Stimulated activated CD4-positive, alpha-beta T cell treated with anti-CD3 and anti-CD28 coated beads, Interleukin-15, amount 100 ng/mL, for 48 hours (primary cell): ENCODE results near the gene PTPRN2.

Experiments
- DNase-seq, 2 donors: peaks; one replicate each; pipeline ENCODE4 v3.0.0-alpha.2; 2020; ENCODE audit warnings: low read depth in 2 of 2

Gene PTPRN2

DNA sequence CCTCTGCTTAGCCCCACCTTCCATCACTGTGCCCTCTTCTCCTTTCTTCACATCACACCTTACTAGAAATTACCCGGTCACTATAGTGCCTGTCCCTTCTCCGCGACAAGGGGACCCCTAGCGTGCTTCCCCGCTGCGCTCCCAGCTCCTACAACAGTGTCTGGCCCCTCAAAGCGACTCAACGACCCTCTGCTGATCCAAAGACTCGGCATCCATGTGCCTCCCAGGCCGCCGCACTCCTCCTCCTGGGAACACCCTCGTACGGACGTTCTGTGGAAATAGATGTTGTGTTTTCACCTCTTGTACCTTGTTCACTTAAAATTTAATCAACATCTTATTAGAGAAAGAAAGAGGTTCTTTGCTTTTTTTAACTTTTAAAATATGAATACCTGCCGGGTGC is 787.3 kb downstream of the PTPRN2 start:
- no peak for DNase-seq

DNA sequence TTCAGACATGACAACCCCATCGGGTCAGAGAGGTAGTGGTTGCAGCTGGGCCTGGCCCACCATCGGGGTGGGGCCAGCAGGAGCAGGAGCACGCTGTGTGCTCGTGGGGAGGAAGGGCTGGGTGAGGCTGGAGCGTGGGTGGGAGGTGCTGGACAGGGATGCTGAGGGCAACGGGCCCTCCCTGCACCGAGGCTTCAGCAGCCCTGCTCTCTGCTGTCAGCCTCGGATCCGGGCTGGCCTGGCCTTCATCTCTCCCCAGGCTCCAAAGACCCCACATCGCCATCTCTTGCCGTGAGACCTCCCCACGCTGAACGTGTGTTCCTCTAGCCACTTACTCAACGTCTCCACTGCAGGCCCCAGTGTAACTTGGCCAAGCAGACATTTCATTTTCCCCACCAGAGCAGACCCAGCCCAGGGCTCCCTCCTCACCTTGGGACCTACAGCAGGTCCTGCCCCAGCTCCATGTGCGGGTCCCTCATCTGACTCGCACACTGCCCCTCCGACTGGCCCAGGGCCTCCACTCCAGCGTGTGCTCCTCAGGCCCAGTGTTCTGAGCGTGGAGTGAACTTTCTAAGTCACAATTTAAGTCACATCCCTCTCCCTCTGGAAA is 788.4 kb downstream of the PTPRN2 start:
- no peak for DNase-seq

DNA sequence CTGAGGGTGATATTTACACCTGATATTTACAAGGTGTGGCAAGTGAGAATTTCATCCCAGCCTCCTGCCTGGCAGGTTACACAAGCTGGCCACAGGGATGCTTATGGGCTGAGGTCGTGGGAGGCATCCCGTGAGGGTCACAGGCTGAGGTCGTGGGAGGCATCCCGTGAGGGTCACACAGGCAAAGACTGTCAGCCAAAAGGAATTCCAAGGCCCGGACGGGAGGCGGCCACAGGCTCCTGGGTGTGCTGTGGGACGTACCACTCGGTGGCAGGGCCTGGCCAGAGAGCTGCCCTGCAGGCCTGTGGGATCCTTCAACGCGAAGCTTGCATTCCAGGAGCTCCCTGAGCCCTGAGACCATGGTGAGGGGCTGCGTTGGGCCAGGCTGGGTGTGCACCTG is 790.3 kb downstream of the PTPRN2 start:
- DNase-seq: no peak

DNA sequence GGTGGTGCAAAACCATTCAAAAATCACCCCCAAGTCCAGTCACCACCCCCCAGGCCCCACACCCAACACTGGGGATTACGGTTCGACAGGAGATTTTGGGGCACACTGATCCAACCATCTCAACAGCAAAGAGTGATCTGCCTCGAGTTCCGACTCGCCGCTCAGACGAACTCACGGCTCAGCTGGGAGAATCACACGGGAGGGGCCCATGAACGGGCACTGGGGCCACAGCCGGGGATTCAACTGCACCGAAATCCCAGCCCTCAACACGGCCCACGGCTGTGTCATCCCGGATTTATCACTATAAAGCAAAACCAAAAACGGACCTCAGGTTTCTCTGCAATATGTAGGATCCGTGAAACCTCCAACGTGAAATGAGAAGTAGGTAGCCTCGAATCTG is 790.8 kb downstream of the PTPRN2 start:
- no peak for DNase-seq

DNA sequence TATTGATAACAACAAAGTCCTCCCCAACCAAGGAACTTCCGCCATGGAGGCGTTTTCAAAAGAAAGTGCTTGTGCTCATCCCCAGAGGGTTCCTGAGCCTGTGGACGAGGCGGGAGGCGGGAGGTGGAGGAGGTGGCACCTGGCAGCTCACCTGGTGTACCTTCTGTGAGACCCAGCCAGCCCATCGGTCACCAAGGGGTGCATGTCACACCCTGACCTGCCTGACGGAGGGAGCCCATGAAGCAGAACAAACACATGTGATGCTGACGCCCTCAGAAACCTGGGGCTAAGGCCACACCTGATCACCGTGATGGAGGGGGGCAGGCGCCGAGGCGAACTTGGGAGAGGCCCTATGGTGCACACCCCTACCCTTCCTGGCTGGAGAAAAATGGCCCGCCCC is 792.0 kb downstream of the PTPRN2 start:
- no peak for DNase-seq

DNA sequence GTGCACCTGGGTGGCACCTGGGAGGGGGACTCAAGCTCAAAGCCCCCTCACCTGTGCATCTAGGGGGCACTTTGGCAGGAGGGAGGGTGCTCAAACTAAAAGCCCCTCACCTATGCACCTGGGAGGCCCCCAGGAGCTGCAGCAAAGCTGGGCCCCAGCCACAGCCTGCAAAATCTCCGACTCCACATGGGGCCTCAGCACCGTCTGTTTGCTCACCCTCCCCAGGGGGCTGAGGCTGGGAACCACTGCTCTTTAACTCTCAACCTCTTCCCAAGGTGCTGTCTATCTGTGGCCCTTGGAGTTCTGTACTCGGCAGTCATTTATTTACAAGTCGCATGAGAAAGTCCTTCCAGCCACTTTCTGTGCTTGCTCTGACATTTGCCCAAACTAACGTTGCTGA is 792.4 kb downstream of the PTPRN2 start:
- no peak for DNase-seq

DNA sequence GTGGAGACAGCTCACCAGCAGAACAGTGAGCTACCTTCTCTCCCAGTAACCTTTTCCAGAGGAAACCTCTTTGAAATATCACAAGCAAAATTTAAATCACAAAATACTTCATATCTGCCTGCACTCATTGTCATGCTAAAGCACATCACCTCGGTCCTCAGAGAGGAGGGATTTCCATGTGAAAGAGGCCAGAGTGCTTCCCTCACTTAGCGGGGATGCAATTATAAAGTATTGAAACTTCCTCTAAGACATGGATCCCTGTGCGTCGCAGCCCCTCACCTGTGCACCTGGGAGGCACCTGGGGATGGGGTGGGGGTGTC is 792.9 kb downstream of the PTPRN2 start:
- DNase-seq: no peak

DNA sequence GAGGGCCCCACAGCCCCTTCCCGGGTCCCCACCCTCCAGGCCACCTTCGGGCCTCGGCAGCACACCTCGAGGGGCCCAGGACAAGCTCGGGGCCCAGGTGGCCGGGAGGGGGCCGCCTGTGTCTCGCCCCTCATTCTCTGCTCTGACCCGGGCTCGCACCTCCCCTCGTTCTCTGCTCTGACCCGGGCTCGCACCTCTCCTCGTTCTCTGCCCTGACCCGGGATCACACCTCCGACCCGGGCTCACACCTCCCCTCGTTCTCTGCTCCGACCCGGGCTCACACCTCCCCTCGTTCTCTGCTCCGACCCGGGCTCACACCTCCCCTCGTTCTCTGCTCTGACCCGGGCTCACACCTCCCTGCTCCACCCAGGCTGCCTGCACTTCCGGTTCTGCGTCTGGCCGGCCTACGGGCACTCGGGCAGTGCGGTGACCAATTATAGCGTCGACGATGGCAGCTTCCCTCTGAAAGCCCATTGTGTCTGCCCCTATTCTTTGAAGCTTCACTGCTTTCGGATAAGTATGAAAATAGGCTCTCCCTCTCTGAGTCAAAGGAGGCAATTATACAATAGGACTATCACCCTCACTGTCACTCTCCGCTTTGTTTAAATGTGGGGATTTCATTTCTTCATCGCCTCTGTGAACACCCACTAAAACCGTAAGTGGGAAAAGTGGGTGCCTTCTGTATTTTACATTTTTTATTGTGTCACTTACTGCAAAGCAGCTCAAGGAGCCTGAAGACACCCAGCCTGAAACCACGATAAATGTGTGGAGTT is 793.5 kb downstream of the PTPRN2 start:
- no peak for DNase-seq

DNA sequence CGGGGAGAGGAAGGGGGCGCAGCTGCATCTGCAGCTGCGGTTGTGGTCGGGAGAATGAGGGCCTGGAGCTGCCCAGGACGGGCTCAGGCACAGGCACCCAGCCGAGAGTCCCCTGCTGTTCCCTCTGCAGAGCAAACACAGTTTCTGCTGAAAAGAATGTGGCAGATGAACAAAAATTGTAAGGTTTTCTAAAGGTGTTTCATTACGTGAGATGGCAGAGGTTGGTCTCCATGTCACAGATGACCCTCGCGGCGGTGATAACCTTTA is 794.6 kb downstream of the PTPRN2 start:
- no peak for DNase-seq

DNA sequence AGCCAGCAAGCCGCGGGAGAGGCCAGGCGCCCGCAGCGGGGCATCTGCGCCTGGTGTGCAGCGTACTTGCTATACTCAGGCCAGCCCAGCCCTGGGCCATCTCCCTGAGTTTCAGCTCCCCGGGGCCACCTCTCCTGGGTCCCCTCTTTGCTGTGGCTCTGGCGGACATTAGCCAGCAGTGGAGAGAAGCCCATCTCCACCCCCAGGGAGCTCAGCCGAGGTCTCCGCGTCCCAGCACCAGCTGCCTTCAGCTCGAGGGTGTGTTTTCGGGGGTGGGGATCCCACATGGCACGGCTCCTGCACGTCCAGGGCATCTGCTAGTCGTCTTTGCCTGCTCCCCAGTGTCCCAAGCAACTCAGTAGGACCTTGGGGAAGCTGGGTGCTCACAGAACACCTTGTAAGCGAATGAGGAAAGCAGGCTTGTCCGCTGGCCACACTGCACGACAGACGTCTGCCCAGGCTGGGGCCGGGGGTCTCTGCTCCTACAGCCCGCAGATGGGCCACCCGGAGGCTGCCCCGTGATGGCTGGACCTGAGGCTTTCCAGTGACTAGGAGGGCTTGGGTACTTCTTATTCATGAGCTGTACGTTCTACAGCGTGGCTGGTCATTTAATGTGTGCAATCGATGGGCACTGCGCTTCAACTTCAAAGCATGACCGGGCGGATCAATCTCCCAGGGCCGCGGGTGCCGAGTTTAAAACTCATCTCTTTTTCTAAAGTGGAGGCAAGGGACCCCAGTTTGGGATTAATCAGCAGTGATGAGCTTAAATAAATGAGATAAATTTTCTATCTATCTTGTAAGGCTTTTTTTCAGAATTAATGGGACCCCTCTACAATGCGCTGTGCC is 795.2 kb downstream of the PTPRN2 start:
- no peak for DNase-seq

DNA sequence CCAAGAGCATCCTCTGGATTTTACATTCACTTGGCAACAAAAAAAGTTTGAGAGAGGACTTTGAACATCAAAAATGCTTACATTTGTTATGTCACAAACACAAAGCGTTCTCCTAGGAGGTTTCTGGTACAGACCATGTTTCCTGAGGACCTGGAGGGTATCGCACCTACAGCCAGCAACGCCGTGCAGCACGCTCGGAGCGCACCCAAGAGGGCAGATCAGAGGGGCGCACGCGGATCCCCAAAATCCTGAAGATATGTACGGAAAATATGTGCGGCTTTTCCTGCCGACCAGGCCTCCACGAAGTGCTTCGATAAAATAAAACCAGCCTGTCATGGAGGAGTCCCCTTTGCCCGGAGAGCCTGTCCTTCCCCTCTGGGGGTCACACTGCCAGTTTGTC is 796.0 kb downstream of the PTPRN2 start:
- no peak for DNase-seq

DNA sequence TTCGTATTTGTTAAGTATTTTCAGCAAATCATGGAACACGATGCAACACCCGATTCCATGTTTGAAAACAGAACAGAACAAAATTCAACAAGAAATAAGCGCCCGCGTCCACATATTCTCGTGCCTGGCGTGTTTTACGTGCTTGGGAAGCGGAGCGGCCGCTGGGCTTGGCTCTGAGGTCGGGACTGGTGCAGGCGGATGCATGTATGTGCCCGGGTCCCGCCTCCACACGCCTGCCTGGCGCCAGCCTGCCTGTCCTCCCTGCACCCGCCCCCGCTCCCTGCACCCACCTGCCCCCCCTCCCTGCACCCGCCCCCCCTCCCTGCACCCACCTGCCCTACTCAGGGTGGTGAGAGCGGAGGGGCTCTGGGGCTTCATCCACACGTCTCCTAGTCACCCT is 796.4 kb downstream of the PTPRN2 start:
- DNase-seq: no peak

DNA sequence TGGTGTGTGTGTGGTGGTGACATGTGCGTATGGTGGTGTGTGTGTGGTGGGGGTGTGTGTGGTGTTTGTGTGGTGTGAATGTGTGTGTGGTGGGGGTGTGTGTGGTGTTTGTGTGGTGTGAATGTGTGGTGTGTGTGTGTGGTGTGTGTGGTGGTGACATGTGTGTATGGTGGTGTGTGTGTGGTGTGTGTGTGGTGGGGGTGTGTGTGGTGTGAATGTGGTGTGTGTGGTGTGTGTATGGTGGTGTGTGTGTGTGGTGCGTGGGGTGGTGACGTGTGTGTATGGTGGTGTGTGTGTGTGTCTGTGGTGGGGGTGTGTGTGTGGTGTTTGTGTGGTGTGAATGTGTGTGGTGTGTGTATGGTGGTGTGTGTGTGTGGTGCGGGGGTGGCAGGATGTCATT is 797.7 kb downstream of the PTPRN2 start:
- no peak for DNase-seq

DNA sequence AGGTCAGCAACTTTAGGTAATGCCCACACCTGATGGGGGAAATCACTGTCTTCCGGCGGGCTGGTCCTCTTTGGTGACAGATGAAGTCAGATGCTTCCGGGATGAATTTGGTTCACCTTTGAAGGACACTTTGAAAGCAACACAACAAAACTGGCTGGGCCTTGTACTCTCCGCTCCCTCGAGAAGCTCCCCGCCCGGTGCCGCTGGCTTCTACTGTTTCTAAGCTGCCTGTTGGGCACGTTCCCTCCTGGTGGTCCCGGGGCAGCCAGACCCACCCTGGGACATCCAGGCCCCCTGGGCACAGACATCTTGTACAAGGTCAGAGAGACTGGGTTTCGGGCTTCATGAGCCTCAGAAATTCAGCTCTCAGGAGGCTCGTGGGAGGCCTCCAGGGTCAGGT is 798.5 kb downstream of the PTPRN2 start:
- no peak for DNase-seq

DNA sequence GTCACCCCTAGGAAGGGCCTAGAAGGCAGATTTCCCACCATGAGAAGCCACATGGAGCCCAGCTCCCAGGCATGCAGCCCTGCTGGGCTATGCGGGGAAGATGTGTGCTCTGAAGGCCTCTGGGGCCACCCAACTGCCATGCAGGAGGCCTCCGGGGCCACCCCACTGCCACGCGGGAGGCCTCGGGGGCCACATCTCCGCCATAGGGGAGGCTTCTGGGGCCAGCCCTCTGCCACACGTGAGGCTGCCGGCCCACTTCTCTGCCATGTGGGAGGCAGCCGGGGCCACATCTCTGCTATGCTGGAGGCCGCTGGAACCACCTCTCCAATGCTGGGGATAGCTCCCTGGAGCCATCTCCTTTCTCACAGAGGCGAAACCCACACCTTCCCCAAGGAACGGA is 799.0 kb downstream of the PTPRN2 start:
- no peak for DNase-seq

DNA sequence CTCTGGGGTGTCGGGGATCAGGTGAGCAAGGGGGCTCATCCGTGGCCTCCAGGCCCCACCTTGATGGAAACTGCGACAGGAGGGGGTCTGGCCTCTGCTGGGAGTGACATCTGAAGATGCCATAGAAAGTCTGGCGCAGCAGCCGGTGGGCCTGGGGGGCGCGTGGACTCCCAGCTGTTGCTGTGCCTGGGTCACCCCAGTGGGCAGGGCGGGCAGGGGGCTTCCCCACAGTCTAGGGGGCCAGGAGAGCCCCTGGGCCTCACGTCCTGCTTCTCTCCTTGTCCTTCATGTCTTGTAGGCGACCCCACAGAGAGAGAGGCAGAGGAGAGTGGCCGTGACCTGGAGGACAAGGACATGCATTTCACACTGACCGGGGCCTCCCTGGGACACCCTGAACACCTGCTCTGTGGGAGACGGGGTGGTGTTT is 800.3 kb downstream of the PTPRN2 start:
- no peak for DNase-seq

DNA sequence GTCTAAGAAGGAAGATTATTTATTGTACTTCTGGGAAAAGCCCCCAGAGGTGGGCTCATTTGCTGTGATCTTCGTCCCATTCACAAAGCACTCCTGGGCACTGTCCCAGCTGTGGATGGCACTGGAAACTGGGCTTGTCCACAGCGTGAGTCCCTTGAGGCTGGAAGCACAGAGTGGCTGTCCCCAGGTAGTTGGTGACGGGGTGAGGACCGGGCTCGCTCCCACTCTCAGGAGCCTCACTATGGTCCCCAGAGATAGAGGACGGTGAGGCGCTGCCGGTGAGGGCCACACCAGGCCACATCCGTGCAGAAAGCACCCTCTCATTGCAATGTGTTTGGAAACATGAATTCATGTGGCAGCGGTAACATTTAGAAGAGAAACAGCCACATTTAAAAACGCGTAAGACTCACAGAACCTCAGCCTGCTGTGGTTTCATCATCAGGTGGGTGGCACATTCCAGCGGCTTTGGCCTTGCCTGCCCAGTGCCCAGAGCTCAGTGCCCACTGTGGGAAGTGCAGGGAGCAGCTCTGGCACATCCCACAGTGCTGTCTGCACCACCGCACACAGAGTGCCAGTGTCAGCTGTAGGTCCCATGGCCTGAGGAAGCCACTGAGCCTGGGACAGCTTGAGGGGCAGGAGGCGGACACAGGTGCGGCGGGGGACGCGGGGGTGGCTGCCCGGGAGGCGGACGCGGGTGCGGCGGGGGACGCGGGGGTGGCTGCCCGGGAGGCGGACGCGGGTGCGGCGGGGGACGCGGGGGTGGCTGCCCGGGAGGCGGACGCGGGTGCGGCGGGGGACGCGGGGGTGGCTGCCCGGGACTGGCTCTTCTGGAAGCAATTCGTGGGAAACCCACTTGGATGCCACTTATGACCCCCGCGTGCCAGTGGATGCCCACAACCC is 801.0 kb downstream of the PTPRN2 start:
- no peak for DNase-seq

DNA sequence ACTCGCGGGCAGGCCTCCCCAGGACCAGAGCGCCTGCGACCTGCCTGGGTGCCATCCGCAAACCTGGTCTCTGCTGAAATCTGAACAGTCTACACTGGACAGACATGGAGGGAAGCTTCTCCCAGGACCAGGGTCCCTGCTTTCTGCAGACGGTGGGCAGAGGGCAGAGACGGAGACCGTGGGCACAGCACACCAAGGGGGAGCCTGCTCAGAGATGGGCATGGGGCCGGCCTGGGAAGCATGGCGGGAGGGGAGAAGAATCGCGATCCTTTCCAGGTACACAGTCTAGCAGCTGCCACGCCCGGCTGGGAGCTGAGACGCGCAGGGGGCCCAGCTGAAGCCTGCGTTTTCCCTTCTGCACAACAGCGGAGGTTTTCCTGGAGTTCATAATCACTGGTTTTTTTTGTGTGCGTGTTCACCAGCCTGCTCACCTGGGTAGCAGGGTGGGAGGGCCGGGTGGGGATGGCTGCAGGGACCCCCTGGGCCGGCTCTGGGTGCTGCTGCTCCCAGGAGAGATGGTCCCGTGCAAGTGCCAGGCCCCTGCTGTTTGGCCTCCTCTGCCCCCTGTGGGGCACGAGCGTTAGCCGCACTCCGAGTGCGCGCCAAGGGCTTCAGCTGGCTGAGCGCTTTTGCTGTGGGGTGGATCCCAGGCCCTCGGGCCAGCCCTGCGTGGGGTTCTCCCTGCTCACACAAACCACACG is 802.0 kb downstream of the PTPRN2 start:
- DNase-seq: no peak

DNA sequence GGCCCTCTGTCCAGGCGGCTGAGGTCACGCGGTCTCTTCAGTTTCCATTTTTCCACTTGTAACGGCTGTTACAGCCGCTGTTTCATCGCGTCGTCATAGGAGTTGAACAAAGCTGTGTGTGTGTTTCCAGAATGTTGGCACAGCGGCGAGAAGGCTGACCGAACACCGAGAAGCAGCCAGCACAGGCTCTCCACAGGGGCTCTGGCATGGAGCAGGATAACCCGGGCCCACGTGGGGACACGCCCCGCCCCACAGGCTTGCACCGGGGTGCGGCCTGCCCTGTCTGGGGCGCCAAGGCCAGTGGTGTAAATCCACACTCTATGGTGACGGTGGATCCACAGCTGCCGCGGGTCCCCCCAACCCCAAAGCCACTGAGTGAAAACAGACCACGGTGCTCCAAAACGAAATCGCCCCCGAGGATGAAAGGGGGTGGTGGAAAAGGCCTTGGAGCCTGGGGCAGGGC is 802.6 kb downstream of the PTPRN2 start:
- DNase-seq: no peak

DNA sequence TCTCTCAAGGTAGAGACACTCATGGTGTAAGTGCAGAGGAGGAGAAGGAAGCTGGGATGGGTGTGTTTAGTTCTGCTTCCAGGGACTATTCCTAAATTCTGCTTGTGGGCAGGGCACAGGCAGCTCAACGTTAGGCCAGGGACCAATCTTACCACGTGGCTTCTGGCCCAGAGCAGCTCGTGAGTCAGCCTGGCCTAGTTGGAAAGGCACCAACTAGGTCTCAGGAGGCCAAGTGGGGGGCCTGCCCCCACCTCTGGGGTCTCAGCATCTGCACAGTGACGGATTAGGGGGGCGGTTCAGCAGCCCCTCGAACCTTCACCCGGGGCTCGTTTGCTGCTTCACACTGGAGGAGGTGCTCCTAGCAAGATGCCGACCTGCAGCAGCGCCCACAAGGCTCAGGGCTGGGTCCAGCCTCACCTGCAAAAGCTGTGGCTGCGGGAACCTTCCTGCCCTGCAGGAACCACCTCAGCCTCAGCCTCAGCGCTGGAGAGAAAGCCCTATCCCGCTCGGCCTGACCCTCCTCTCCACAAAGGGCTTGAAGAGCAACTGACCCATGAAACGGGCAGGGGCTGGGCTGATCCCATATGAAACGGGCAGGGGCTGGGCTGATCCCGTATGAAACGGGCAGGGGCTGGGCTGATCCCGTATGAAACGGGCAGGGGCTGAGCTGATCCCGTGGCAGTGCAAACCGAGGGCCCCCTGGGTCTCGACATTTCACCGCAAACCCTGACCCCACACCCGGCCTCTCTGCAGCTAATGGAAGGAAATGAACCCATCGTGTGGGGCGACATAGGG is 803.4 kb downstream of the PTPRN2 start:
- no peak for DNase-seq

DNA sequence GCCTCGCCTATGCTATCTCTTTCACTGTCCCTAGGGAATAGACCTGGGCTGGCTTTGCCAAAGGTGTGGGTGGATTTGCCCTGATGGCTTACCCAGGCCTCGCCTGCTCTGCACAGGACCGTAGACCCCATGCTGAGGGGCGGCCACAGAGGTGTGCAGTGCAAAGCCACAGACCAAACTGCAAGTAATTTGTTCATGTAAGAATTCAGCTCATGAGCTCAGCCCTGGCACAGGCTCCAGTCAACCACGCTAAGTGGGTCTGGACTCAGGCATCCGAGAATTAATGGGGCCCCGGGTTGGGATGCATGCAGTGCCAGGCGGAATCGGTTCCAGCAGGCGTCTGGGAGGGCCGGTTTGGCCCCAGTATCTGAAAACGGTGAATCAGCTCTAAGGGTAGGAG is 805.6 kb downstream of the PTPRN2 start:
- DNase-seq: no peak
